Measurements from ENCODE around the gene ZBTB49. TPM values are rescaled to one million over a fixed set of nuclear protein-coding genes. Genes with fewer than 3 reads are reported as not detected.

Gene ZBTB49
- total RNA-seq, 1 donor from 2014 or later: 8.4 TPM

DNA sequence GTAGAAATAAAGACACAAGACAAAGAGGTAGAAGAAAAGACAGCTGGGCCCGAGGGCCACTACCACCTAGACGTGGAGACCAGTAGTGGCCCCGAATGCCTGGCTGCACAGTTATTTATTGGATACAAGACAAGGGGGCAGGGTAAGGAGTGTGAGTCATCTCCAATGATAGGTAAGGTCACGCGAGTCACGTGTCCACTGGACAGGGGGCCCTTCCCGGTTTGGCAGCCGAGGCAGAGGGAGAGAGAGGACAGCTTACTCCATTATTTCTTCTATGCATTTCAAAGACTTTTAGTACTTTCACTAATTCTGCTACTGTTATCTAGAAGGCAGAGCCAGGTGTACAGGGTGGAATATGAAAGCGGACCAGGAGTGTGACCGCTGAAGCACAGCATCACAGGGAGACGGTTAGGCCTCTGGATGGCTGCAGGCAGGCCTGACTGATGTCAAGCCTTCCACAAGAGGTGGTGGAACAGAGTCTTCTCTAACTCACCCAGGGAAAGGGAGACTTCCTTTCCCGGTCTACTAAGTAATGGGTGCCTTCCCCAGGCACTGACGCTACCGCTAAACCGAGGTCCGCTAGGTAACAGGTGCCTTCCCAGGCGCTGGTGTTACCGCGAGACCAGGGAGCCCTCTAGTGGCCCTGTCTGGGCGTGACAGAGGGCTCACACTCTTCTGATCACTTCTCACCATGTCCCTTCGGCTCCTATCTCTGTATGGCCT is 44.9 kb downstream of the ZBTB49 start:
- Mint-ChIP-seq H3K27ac (no peak overlapping the region), H3K36me3 (no peaks in the 10 kb centered on the region), H3K9me3 (no peaks in the 10 kb centered on the region), H3K4me1 (peaks cover 2% of the 10 kb centered on the region), H3K4me3 (no peak overlapping the region), H3K27me3 (ENCODE audit: low read depth) (peaks cover 16% of the 10 kb centered on the region)
- DNase-seq (ENCODE audit: low spot score in 2 of 2, unreplicated experiment in 2 of 2): peak in 1 of 2 experiments; percentile 69
- TF ChIP-seq, protein P1, sequence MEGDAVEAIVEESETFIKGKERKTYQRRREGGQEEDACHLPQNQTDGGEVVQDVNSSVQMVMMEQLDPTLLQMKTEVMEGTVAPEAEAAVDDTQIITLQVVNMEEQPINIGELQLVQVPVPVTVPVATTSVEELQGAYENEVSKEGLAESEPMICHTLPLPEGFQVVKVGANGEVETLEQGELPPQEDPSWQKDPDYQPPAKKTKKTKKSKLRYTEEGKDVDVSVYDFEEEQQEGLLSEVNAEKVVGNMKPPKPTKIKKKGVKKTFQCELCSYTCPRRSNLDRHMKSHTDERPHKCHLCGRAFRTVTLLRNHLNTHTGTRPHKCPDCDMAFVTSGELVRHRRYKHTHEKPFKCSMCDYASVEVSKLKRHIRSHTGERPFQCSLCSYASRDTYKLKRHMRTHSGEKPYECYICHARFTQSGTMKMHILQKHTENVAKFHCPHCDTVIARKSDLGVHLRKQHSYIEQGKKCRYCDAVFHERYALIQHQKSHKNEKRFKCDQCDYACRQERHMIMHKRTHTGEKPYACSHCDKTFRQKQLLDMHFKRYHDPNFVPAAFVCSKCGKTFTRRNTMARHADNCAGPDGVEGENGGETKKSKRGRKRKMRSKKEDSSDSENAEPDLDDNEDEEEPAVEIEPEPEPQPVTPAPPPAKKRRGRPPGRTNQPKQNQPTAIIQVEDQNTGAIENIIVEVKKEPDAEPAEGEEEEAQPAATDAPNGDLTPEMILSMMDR (IDR thresholded peaks at IDR 0.05; ENCODE audit: unreplicated experiment): peak; percentile 55

DNA sequence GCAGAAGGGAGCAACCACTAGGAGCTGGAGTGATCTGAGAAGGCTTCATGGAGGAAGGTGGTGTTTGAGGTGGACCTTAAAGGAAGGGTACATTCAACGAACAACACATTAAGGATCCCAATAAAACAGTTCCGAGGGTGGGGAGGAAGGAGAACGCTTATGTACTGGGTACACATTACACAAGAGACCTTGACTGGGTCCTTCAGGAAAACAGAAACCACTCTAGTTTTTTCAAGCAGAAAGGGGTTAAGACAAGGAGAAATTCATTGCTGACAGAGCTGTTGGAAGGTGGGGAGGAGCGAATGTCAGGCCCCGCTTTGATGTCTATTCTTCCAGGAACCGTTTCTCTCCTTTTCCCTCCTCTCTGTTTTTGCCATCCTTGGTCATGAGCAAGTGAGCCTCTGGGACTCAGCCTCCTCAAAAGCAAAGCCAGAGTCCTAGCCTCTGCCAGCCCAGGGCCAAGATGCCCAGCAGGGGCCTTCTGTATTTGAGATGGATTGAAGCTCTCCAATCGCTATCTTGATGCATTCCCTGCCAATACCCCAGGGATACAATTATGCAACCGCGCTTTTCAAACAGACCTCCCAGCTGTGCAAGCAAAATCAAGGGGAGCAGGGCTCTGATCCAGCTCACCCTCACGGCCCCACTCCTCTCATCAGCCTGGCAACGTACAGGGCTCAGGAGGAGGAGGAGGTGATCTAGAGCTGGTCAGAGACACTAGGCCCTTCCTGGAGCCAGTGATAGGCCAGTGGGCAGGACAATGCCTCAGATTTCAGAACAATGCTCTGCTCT is 48.4 kb downstream of the ZBTB49 start:
- Mint-ChIP-seq H3K27me3 (ENCODE audit: low read depth) (peaks cover 16% of the 10 kb centered on the region), H3K4me3 (no peak overlapping the region), H3K36me3 (no peaks in the 10 kb centered on the region), H3K27ac (no peak overlapping the region), H3K9me3 (no peaks in the 10 kb centered on the region), H3K4me1 (peaks cover 3% of the 10 kb centered on the region)
- TF ChIP-seq, protein P1 (IDR thresholded peaks at IDR 0.05; ENCODE audit: unreplicated experiment): no peak
- no peak for DNase-seq (ENCODE audit: low spot score in 2 of 2, unreplicated experiment in 2 of 2)

DNA sequence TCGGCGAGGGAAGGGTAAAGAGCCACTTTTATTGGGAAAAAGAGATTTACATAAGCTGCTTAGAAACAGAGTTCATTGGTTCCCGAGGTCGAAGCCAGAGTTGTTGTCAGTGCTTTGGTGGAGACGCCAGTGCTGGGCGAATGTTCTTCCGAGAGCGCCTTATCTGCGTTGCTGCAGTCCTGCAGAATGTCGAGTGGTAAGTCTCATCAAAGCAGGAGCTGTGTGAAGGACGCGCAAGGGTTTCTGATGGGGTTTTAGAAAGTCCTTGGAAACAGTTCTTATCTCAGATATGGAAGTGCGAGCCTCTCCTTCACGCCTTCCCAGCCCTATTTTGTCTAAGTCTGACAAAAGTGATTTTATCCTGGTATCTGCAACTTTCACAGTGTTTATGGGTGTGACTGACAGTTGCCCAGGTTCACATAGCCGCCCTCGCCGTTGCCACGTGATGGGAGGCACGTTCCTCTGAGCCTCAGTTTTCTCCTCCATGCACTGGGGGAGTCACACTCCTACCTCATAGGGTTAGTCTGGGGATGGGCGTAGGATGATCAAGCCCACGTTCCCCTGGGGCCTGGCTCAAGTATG is 49.5 kb downstream of the ZBTB49 start:
- no peak for DNase-seq (ENCODE audit: low spot score in 2 of 2, unreplicated experiment in 2 of 2)
- no peak overlapping the region for H3K27ac Mint-ChIP-seq
- no peaks in the 10 kb centered on the region for H3K36me3 Mint-ChIP-seq
- peaks cover 3% of the 10 kb centered on the region for H3K4me1 Mint-ChIP-seq
- peak overlapping the region; percentile 5 for H3K4me3 Mint-ChIP-seq
- TF ChIP-seq, protein P1 (IDR thresholded peaks at IDR 0.05; ENCODE audit: unreplicated experiment): no peak
- H3K9me3 Mint-ChIP-seq: no peaks in the 10 kb centered on the region
- H3K27me3 Mint-ChIP-seq (ENCODE audit: low read depth): peaks cover 18% of the 10 kb centered on the region

DNA sequence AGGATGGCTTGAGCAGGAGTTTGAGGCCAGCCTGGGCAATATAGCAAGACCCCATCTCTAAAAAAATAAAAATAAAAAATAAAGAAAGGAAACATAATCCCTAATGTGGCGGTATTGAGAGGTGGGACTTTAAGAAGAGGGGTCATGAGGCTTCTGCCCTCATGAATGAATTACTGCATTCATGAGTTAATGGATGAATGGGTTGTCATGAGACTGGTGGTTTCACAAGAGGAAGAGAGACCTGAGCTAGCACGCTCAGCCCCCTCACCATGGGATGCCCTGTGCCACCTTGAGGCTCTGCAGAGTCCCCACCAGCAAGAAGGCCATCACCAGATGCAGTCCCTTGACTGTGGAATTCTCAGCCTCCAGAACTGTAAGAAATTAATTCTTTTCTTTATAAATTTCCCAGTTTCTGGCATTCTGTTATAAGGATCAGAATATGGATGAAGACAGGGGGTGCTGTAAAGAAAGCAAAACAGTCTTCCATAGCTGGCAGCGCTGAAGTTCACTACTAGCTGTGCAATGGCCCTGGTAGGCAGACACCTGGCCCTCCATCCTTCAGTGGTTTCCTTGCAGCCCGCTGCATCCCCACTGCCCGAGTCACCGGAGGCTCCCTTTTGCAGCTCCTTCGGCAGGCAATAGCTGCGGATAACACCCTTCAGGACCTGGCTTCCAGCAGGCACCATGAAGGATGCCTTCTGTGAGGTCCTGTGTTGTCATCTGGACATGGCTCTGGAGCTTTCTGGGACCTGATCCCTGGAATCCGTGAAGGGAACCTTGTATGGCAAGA is 52.0 kb downstream of the ZBTB49 start:
- no peaks in the 10 kb centered on the region for H3K36me3 Mint-ChIP-seq
- H3K27me3 Mint-ChIP-seq (ENCODE audit: low read depth): peaks cover 13% of the 10 kb centered on the region
- H3K4me1 Mint-ChIP-seq: peaks cover 3% of the 10 kb centered on the region
- no peak for DNase-seq (ENCODE audit: low spot score in 2 of 2, unreplicated experiment in 2 of 2)
- TF ChIP-seq, protein P1 (IDR thresholded peaks at IDR 0.05; ENCODE audit: unreplicated experiment): no peak
- no peak overlapping the region for H3K27ac Mint-ChIP-seq
- no peak overlapping the region for H3K4me3 Mint-ChIP-seq
- no peaks in the 10 kb centered on the region for H3K9me3 Mint-ChIP-seq

DNA sequence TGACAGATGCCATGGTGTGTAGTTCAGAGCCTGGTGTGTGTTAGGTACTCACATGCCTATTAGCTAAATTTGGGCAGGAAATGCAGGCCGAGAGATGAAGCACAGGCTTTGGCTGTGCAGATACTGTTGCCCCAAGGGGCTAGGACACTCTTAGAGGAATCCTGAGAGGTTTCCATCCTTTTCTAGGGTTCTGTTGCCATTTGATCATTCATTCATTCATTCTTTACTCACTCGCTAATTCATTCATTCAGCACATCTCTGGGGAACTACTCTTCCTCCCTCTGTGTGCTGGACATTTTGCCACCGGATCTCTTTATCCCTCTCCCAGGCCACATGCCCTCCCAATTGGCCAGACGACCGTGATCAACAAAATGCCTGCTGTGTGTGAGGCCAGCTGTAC is 53.0 kb downstream of the ZBTB49 start:
- no peak overlapping the region for H3K27ac Mint-ChIP-seq
- no peak overlapping the region for H3K4me3 Mint-ChIP-seq
- H3K36me3 Mint-ChIP-seq: no peaks in the 10 kb centered on the region
- peaks cover 8% of the 10 kb centered on the region for H3K27me3 Mint-ChIP-seq (ENCODE audit: low read depth)
- H3K4me1 Mint-ChIP-seq: peaks cover 3% of the 10 kb centered on the region
- TF ChIP-seq, protein P1 (IDR thresholded peaks at IDR 0.05; ENCODE audit: unreplicated experiment): no peak
- no peak for DNase-seq (ENCODE audit: low spot score in 2 of 2, unreplicated experiment in 2 of 2)
- H3K9me3 Mint-ChIP-seq: no peaks in the 10 kb centered on the region
